ENCODE measurements around the gene ARRB1. TPM values are rescaled to one million over a fixed set of nuclear protein-coding genes. Genes with fewer than 3 reads are reported as not detected.

The ARRB1 gene
- total RNA-seq, 5 donors from 2014 or later (not counting 1 experiment from before 2014, with no cell fraction given) = 37.2 to 57.3 (median 47.3) TPM

GRCh38 chr11:75241906-75242644 is 109.4 kb downstream of the ARRB1 start:
- Histone ChIP-seq H3K4me3 (ENCODE audit: control insufficient read depth in 1 of 2, extremely low read depth in 1 of 2, low read length in 1 of 2) (peak overlapping the region; percentile 34 to 71), H3K9me3 (no peaks in the 10 kb centered on the region), H3K27me3 (replicated peaks in 1 of 2; ENCODE audit: control insufficient read depth in 2 of 2, extremely low read depth in 1 of 2, insufficient read depth in 2 of 2, low read length in 1 of 2) (peaks cover 14 to 52% of the 10 kb centered on the region in 2 experiments), H3K36me3 (ENCODE audit: control insufficient read depth in 2 of 2, extremely low read depth in 1 of 2, insufficient read depth in 1 of 2, low read length in 1 of 2) (no peaks in the 10 kb centered on the region), H3K4me1 (ENCODE audit: control insufficient read depth in 1 of 2, extremely low read depth in 1 of 2, insufficient read depth in 2 of 2, low read length in 2 of 2) (peaks cover 0 to 13% of the 10 kb centered on the region in 2 experiments), H3K27ac (ENCODE audit: low read length) (no peak overlapping the region)
- Mint-ChIP-seq H3K27ac (peak overlapping the region in 1 of 2 donors; percentile 39), H3K36me3 (no peaks in the 10 kb centered on the region), H3K27me3 (peaks cover 26 to 42% of the 10 kb centered on the region in 2 donors), H3K4me3 (peak overlapping the region; percentile 68 to 84 (median 75)), H3K4me1 (peaks cover 6 to 13% (median 10%) of the 10 kb centered on the region in 3 donors), H3K9me3 (no peaks in the 10 kb centered on the region)
- 10% methylated on average over 72 of the region's 72 CpGs for WGBS (ENCODE audit: insufficient coverage)
- CTCF ChIA-PET = interaction anchor here (0.5 to 3.6 kb wide), 13 partner anchors 12 to 312 kb away, joined by 3 to 22 read pairs (median 4); no protein-coding TSS in a partner anchor
- DNase-seq (peak in 4 of 35 experiments; percentile 20 to 35 (median 28)), ATAC-seq (replicated peaks in 1 of 4) (peak; percentile 33 to 54 (median 44))
- POLR2A ChIA-PET = interaction anchor here in 1 of 2 donors (0.9 kb wide), 1 partner anchor 12 kb away, joined by 5 read pairs; no protein-coding TSS in a partner anchor

GRCh38 chr11:75241036-75241905 is 110.2 kb downstream of the ARRB1 start:
- Mint-ChIP-seq H3K4me3 (peak overlapping the region; percentile 68 to 84 (median 73)), H3K9me3 (no peaks in the 10 kb centered on the region), H3K36me3 (no peaks in the 10 kb centered on the region), H3K27me3 (peaks cover 26 to 44% of the 10 kb centered on the region in 2 donors), H3K27ac (no peak overlapping the region), H3K4me1 (peaks cover 6 to 13% (median 10%) of the 10 kb centered on the region in 3 donors)
- POLR2A ChIA-PET = no interaction called here
- Histone ChIP-seq H3K27ac (ENCODE audit: low read length) (no peak overlapping the region), H3K9me3 (no peaks in the 10 kb centered on the region), H3K4me3 (ENCODE audit: control insufficient read depth in 1 of 2, extremely low read depth in 1 of 2, low read length in 1 of 2) (peak overlapping the region; percentile 34 to 71), H3K36me3 (ENCODE audit: control insufficient read depth in 2 of 2, extremely low read depth in 1 of 2, insufficient read depth in 1 of 2, low read length in 1 of 2) (no peaks in the 10 kb centered on the region), H3K27me3 (replicated peaks in 1 of 2; ENCODE audit: control insufficient read depth in 2 of 2, extremely low read depth in 1 of 2, insufficient read depth in 2 of 2, low read length in 1 of 2) (peaks cover 14 to 60% of the 10 kb centered on the region in 2 experiments), H3K4me1 (ENCODE audit: control insufficient read depth in 1 of 2, extremely low read depth in 1 of 2, insufficient read depth in 2 of 2, low read length in 2 of 2) (peaks cover 0 to 13% of the 10 kb centered on the region in 2 experiments)
- ATAC-seq (replicated peaks in 1 of 4) = peak; percentile 90 to 93 (median 92)
- CTCF ChIA-PET = interaction anchor here (0.9 to 3.6 kb wide), 11 partner anchors 12 to 312 kb away, joined by 3 to 22 read pairs (median 3); no protein-coding TSS in a partner anchor
- WGBS (ENCODE audit: insufficient coverage) = 1% methylated on average over 140 of the region's 140 CpGs
- peak in 34 of 35 experiments; percentile 67 to 92 (median 78) for DNase-seq

GRCh38 chr11:75240311-75241035 is 111.0 kb downstream of the ARRB1 start, which contains the start of gene TPBGL:
TPBGL (plus strand) TSS chr11:75240774; CDS start chr11:75241050, 276 bp downstream.
- H3K9me3 Mint-ChIP-seq = no peaks in the 10 kb centered on the region
- DNase-seq (no peak), ATAC-seq (replicated peaks in 1 of 4) (no peak)
- H3K27me3 ChIP-seq (replicated peaks in 1 of 2; ENCODE audit: control insufficient read depth in 2 of 2, extremely low read depth in 1 of 2, insufficient read depth in 2 of 2, low read length in 1 of 2) = peaks cover 14 to 61% of the 10 kb centered on the region in 2 experiments
- H3K4me3 Mint-ChIP-seq = peak within 1 kb of the TSS; percentile 70 to 84 (median 70)
- H3K36me3 Mint-ChIP-seq = no peaks in the 10 kb centered on the region
- WGBS (ENCODE audit: insufficient coverage) = 1% methylated on average over 46 of the region's 58 CpGs
- H3K27me3 Mint-ChIP-seq = peaks cover 32 to 50% of the 10 kb centered on the region in 2 donors
- no peaks in the 10 kb centered on the region for H3K36me3 ChIP-seq (ENCODE audit: control insufficient read depth in 2 of 2, extremely low read depth in 1 of 2, insufficient read depth in 1 of 2, low read length in 1 of 2)
- no peaks in the 10 kb centered on the region for H3K9me3 ChIP-seq
- H3K27ac Mint-ChIP-seq = no peak within 1 kb of the TSS
- ChIA-PET POLR2A (no interaction called here), CTCF (interaction anchor here (0.9 to 3.6 kb wide), 8 partner anchors 8 to 160 kb away, joined by 3 to 22 read pairs (median 4); no protein-coding TSS in a partner anchor)
- H3K27ac ChIP-seq (ENCODE audit: low read length) = no peak within 1 kb of the TSS
- H3K4me3 ChIP-seq (ENCODE audit: control insufficient read depth in 1 of 2, extremely low read depth in 1 of 2, low read length in 1 of 2) = peak within 1 kb of the TSS; percentile 21 to 71
- peaks cover 0 to 13% of the 10 kb centered on the region in 2 experiments for H3K4me1 ChIP-seq (ENCODE audit: control insufficient read depth in 1 of 2, extremely low read depth in 1 of 2, insufficient read depth in 2 of 2, low read length in 2 of 2)
- H3K4me1 Mint-ChIP-seq = peaks cover 6 to 13% (median 10%) of the 10 kb centered on the region in 3 donors

- Mint-ChIP-seq H3K4me1 (peaks cover 6 to 13% (median 10%) of the 10 kb centered on the region in 3 donors), H3K27me3 (peaks cover 32 to 48% of the 10 kb centered on the region in 2 donors), H3K36me3 (no peaks in the 10 kb centered on the region), H3K9me3 (no peaks in the 10 kb centered on the region), H3K27ac (no peak overlapping the region), H3K4me3 (peak overlapping the region; percentile 70 to 80 (median 70))
- POLR2A ChIA-PET = no interaction called here
- DNase-seq (no peak), ATAC-seq (replicated peaks in 1 of 4) (no peak)
- CTCF ChIA-PET = interaction anchor here (0.6 to 1.7 kb wide), 3 partner anchors 9 to 262 kb away, joined by 3 to 7 read pairs (median 7); no protein-coding TSS in a partner anchor
- Histone ChIP-seq H3K36me3 (ENCODE audit: control insufficient read depth in 2 of 2, extremely low read depth in 1 of 2, insufficient read depth in 1 of 2, low read length in 1 of 2) (no peaks in the 10 kb centered on the region), H3K9me3 (no peaks in the 10 kb centered on the region), H3K4me3 (ENCODE audit: control insufficient read depth in 1 of 2, extremely low read depth in 1 of 2, low read length in 1 of 2) (no peak overlapping the region), H3K4me1 (ENCODE audit: control insufficient read depth in 1 of 2, extremely low read depth in 1 of 2, insufficient read depth in 2 of 2, low read length in 2 of 2) (peaks cover 0 to 13% of the 10 kb centered on the region in 2 experiments), H3K27me3 (replicated peaks in 1 of 2; ENCODE audit: control insufficient read depth in 2 of 2, extremely low read depth in 1 of 2, insufficient read depth in 2 of 2, low read length in 1 of 2) (peaks cover 10 to 61% of the 10 kb centered on the region in 2 experiments), H3K27ac (ENCODE audit: low read length) (no peak overlapping the region)
- 42% methylated on average over 5 of the region's 10 CpGs for WGBS (ENCODE audit: insufficient coverage)
Measured at GRCh38 chr11:75239531-75240290, 111.8 kb downstream of the ARRB1 start.

- Mint-ChIP-seq H3K27ac (no peak overlapping the region), H3K4me1 (peaks cover 6 to 13% (median 10%) of the 10 kb centered on the region in 3 donors), H3K4me3 (peak overlapping the region; percentile 21 to 80 (median 70)), H3K9me3 (no peaks in the 10 kb centered on the region), H3K36me3 (no peaks in the 10 kb centered on the region), H3K27me3 (peaks cover 35 to 47% of the 10 kb centered on the region in 2 donors)
- ATAC-seq (replicated peaks in 1 of 4) = no peak
- DNase-seq = no peak
- 72% methylated on average over 4 of the region's 9 CpGs for WGBS (ENCODE audit: insufficient coverage)
- H3K27ac ChIP-seq (ENCODE audit: low read length) = no peak overlapping the region
- no peaks in the 10 kb centered on the region for H3K36me3 ChIP-seq (ENCODE audit: control insufficient read depth in 2 of 2, extremely low read depth in 1 of 2, insufficient read depth in 1 of 2, low read length in 1 of 2)
- ChIA-PET POLR2A (no interaction called here), CTCF (interaction anchor here (0.6 to 1.7 kb wide), 4 partner anchors 10 to 261 kb away, joined by 3 to 7 read pairs (median 6); no protein-coding TSS in a partner anchor)
- H3K9me3 ChIP-seq = no peaks in the 10 kb centered on the region
- peaks cover 5 to 61% of the 10 kb centered on the region in 2 experiments for H3K27me3 ChIP-seq (replicated peaks in 1 of 2; ENCODE audit: control insufficient read depth in 2 of 2, extremely low read depth in 1 of 2, insufficient read depth in 2 of 2, low read length in 1 of 2)
- no peak overlapping the region for H3K4me3 ChIP-seq (ENCODE audit: control insufficient read depth in 1 of 2, extremely low read depth in 1 of 2, low read length in 1 of 2)
- H3K4me1 ChIP-seq (ENCODE audit: control insufficient read depth in 1 of 2, extremely low read depth in 1 of 2, insufficient read depth in 2 of 2, low read length in 2 of 2) = peaks cover 0 to 13% of the 10 kb centered on the region in 2 experiments
Measured at GRCh38 chr11:75238595-75239440, 112.6 kb downstream of the ARRB1 start.
